Lung microvascular endothelial cell (primary cell): Measurements from ENCODE around the gene RASL11B. TPM values are rescaled to one million over a fixed set of nuclear protein-coding genes. Genes with fewer than 3 reads are reported as not detected.

Experiments used
- DNase-seq, 2 donors: peaks; one replicate each; pipeline versions ENCODE4 v3.0.0 to v3.0.0-alpha.2; 2010; ENCODE audit warnings: low read depth in 2 of 2
- total RNA-seq: library from RNA; depleted of rRNA; stranded (reverse); fragments of >200 nt; gene quantifications from 2 replicates; pipeline ENCODE4 v1.2.1, GENCODE V29; 2014

Gene RASL11B
- total RNA-seq, 1 donor from 2014 or later, result under 0.01 TPM

GRCh38 chr4:52912608-52913007 lies 50.5 kb downstream of the RASL11B start:
- no peak for DNase-seq

- DNase-seq, result peak; percentile 25 to 43
Observed at GRCh38 chr4:52914051-52914605, 52.0 kb downstream of the RASL11B start.

- no peak for DNase-seq
Observed at GRCh38 chr4:52915191-52915590, 53.1 kb downstream of the RASL11B start.

- no peak for DNase-seq
Observed at GRCh38 chr4:52915730-52916300, 53.7 kb downstream of the RASL11B start.

Other genes with a start within 250 kb of the RASL11B start
- gene USP46, start 203.0 kb upstream of the RASL11B start, total RNA-seq, result 7.2 and 7.9 TPM in 2 replicates
- gene ERVMER34-1, start 110.9 kb upstream of the RASL11B start, total RNA-seq, result under 0.01 TPM in 1 of 2 replicates, not detected in the other